Fibroblast of skin of back (primary cell): ENCODE results near the gene MACF1.
A peak's percentile ranks its signal among the peaks of the same experiment; 100 is the strongest.

Experiments
- DNase-seq: peaks from one replicate; pipeline ENCODE4 v3.0.0-alpha.2; 2013

The MACF1 gene

DNA sequence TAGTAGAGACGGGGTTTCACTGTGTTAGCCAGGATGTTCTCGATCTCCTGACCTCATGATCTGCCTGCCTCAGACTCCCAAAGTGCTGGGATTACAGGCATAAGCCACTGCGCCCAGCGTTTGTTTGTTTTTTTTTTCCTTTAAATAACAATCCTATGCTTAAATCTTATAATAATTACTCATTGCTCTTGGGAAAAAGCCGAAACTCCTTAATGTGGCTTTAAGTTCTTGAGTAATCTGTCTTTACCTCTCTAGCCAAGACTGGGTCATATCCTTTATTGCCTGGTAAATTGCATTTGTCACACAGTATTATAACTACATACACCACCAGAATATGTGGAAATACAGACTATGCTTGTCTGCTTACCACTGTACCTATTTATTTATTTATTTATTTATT, 97.1 kb downstream of the MACF1 start:
- DNase-seq = peak; percentile 46

DNA sequence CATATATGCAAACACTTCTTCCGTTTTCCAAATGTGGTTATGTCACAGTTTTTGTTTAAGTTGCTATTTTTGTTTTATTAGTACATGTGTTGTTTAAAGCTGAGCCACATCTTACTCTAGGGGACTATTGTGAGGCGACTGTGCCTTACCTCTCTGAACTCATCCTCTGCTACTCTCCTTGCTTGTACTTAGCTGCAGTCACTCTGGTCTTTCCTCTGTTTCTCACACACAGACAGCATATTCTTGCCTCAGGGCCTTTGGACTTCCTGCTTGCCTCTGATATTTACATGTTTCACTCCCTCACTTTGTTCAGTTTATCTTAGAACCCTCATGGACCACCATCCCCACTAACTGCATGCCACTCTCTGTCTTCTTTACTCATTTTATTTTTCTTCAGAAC, 101.1 kb downstream of the MACF1 start:
- DNase-seq = no peak

DNA sequence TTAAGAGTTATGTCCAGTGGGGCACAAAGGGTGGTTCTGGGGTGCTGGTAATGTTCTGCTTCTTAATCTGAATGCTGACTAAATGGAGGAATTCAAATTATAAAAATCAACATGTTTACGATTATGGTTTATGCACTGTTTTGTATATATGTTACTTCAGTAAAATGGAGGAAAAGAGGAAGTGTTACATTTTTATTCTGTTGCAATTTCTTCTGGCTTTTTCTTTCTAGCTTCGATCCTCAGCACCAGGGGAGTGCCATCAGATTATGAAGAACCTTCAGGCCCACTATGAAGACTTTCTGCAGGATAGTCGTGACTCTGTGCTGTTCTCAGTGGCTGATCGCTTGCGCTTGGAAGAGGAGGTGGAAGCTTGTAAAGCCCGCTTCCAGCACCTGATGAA, 105.5 kb downstream of the MACF1 start:
- DNase-seq = no peak

DNA sequence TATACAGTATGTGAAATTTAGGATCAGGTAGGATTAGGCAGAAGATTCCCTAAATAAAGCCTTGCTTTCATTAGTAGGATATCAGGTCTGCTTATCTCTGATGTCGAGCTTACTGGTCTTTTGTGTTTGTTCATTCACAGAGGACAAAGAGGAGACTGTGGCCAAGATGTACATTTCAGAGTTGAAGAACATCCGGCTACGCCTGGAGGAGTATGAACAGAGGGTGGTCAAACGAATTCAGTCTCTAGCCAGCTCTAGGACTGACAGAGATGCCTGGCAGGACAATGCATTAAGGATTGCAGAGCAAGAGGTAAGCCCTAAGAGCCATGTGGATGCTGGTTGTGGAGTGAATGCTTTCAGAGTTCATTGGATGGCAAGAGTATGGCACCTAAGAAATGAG, 106.2 kb downstream of the MACF1 start:
- DNase-seq = no peak

DNA sequence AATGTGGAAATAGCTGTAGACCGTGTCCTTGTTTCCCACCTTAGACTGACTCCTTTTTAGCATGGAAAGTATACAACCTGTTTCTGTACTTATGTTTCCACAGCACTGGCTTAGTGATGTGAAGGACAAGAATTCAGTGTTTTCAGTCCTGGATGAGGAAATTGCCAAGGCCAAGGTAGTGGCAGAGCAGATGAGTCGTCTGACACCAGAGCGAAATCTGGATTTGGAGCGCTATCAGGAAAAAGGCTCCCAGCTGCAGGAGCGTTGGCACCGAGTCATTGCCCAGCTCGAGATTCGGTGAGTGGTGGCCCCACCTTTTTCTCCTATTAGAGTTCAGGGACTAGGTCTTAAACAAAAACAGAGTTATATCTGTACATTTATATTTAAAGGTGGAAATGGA, 112.6 kb downstream of the MACF1 start:
- DNase-seq = no peak

- DNase-seq = no peak
Observed at GRCh38 chr1:39317910-39318633, 113.6 kb downstream of the MACF1 start.

DNA sequence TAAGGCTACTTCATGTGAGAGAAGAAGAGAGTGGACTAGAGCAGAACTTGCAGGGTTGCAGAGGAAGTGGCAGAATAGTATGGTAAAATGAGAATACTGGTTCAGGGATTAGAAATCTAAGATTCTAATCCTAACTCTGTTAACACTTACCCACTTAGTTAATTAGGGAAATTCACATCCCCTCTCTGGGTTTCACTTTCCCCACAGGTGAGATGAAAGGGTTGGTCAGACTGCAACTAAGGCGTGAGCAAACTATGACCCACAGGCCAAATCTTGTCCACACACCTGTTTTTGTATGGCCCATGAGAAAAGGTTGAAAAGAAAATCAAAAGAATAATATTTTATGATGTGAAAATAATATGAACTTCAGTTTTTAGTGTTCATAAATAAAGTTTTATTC, 117.5 kb downstream of the MACF1 start:
- DNase-seq = no peak

DNA sequence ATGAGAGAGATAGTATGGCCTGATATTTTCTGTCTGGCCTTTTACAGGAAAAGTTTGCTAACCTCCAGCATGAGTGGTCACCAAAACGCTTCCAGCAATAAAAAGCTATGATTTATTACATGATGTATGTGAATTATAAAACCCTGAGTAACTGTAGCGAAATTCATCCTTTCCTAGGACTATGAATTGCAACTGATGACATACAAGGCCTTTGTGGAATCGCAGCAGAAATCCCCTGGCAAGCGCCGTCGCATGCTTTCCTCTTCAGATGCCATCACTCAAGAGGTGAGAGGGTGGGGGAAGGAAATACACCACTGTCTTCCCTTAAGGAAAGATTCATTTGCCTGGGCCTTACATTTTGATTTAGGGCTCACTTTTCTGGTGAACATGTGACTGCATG, 117.9 kb downstream of the MACF1 start:
- DNase-seq = no peak

GRCh38 chr1:39324888-39325287, 120.4 kb downstream of the MACF1 start:
- no peak for DNase-seq

DNA sequence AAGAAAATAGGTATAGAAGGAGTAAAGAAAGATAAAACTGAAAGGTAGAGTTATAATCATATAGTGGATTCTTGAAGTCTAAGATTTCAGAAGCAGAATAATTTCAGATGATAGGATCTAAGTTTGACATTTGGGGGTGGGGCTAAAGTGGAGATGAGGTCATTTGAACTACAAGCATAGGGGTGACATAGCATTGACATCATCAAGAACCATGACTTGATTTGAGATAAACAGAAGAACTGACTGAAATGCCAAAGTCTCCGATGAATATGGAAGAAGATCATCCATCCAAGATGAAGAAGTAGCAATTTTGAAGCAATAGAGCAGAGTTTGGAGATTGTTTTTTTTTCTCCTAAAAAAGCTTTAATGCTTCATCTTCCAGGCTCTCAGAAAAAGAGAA, 122.3 kb downstream of the MACF1 start:
- DNase-seq = peak; percentile 12

DNA sequence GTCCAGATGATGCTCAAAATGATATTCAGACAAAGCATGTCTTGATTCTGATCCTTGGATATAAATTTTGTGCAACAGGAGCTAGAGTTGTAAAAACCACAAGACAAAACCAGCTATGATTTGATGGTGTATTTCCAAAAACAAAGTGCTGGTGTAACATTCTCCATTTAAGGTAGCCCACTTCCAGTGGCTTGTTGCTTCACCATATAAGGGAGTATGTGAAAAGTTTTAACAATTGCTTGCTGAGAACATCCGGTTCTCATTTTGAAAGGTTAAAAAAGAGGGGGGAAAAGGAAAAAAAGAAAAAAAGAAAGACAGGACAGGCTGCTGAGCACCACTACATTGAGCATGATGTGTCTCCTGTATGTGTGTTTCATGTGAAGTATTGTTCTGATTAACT, 123.6 kb downstream of the MACF1 start:
- DNase-seq = peak; percentile 66

DNA sequence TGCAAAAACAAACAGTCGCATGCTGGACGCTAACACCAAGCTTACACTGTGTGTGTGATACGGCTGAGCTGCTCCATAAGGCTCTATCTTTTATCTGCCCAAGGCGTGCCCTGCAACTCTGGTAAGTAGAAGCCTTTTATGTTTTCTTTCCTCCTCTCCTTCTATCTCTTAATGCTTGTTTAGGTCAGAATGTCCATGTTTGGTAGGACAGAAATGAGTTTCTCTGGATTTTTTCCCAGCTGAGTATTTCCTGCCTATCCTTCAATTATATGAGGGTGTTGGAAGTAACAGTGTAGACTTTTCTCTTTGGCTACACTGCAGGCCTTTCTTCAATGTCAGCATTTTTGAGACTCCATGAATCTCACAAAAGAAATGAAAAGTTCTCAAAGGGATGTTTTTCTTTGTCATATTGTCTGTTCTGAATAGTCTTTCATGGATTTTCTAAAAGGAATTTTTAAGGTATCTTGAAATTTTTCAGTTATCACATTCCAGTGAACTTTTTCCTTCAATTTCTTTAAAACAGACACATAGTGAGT, 124.2 kb downstream of the MACF1 start:
- peak; percentile 35 for DNase-seq

GRCh38 chr1:39331647-39332046, 127.2 kb downstream of the MACF1 start:
- no peak for DNase-seq

DNA sequence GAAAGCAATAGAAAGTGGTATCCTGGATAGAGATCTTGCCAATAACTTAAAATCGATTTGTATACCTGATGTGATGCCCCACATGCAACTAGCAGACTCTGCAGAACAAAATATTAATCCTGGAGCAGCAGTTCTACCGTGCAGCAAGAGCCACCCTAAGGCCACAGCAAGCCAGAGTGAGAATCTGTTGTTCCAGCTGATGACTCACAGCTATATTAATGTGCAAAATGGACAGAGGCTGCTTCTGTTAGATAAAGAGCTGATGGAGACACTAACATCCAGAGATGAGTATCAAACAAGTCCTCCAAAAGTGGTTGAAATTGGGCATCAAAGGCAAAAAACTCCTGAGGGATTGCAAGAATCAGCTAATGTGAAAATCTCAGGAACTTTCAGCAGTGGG, 127.8 kb downstream of the MACF1 start:
- peak; percentile 35 for DNase-seq

GRCh38 chr1:39332828-39333227, 128.3 kb downstream of the MACF1 start:
- no peak for DNase-seq

- no peak for DNase-seq
Observed at GRCh38 chr1:39333296-39333695, 128.8 kb downstream of the MACF1 start.

DNA sequence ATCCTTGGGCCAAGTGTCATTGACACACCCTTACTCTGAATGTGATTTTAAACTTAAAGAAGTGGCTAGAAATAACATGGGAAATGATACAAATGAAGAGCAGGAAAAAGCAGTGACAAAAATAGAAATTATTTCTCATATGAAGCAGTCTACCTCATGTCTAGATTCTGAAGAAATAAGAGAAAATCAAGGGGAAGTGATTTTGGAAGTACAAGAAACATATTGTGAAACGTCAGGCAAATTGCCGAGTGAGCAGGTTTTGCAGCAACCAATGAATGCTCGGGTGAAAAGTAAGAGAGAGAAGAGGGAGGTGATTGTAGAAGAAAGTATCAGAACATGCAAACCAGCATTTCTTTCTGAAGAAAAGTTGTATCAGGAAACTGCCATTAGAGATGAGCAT, 130.7 kb downstream of the MACF1 start:
- DNase-seq = no peak

GRCh38 chr1:39337067-39337466, 132.6 kb downstream of the MACF1 start:
- no peak for DNase-seq

DNA sequence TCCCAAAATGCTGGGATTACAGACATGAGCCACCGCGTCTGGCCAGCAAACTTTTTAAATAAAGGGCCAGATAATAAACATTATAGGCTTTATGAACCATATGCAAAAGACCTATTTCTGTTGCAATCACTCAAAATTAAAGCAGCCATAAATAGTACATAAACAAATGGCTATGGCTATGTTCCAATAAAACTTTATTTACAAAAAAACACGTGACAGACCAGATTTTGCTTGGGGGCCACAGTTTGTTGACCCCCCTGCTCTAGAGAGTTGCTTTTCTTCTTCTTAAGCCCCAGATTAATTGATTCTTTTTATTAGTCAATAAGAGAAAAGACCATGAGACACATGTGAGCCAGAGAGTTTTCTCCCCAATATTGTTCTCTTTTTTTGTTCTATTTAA, 138.3 kb downstream of the MACF1 start:
- no peak for DNase-seq

GRCh38 chr1:39344394-39345154, 140.1 kb downstream of the MACF1 start:
- no peak for DNase-seq

DNA sequence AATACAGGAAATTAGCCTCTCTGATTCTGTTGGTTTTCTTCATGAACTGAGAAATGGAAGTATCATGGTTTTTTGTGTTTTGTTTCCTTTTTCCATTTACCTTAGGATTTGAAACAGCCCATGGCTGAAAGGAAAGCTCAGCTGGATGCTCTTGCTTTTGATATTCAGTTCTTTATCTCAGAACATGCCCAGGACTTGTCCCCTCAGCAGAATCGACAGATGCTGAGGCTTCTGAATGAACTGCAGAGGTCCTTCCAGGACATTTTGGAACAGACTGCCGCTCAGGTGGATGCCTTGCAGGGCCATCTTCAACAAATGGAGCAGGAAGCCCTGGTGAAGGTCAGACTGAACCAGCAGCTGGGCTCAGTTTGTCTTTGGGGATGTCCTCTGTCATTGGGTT, 142.4 kb downstream of the MACF1 start:
- no peak for DNase-seq

DNA sequence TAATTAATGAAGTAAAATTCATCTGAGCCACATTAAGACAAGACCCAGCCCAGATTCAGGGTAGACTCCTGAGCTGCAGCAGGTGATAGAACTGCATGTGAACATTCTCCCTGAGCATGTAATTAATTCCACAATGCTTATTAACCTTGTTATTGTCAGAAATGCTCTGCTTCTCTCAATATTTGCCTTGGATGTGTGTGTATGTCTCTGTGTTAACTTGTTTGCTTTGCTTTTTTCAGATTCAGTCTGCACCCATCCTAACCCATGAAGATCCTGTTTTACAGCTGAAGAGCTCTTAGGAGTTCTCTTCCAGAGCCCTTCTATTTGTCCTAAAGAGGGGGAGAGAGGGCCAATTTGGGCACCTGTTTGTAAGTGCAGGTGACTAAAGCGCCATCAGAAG, 143.8 kb downstream of the MACF1 start:
- no peak for DNase-seq

GRCh38 chr1:39352881-39353280, 148.4 kb downstream of the MACF1 start:
- DNase-seq = no peak

DNA sequence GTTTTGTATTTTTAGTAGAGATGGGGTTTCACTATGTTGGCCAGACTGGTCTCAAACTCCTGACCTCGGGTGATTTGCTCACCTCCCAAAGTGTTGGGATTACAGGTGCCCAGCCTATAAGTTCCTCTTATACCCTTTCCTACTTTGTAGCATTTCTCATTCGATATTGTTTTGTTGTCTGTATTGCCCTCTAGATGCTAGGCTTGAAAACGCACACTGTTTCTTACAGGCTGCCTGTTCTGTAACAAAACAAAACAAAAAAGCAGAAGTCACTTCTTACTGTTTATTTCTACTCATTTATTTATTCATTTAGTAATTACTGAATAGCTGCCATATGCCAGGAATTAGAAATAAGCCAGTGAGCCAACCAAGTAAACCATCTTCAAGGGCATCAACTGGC, 150.1 kb downstream of the MACF1 start:
- no peak for DNase-seq
